ENCODE data around the gene IGSF11.
"Not testable (repeated sequence)": the region's sequence is repeated elsewhere in the genome, so short reads cannot be mapped to it uniquely, and the experiment has no call there.

The IGSF11 gene

GRCh38 chr3:118859950-118860349 lies 174.7 kb downstream of the IGSF11 start:
- ATAC-seq: no peak

- ATAC-seq: not testable (repeated sequence)
Observed at GRCh38 chr3:118851466-118852193, 183.0 kb downstream of the IGSF11 start.

- no peak for ATAC-seq
Observed at GRCh38 chr3:118850687-118851086, 184.0 kb downstream of the IGSF11 start.
